MG63 (cell line): ENCODE measurements around the gene COPB1. TPM values are rescaled to one million over a fixed set of nuclear protein-coding genes. Genes with fewer than 3 reads are reported as not detected.

ENCODE experiments used
- DNase-seq: peaks from one replicate; pipeline ENCODE4 v3.0.0-alpha.2; 2020
- H3K27me3 ChIP-seq: fragments of 250-450 bp; sonication (Bioruptor Pico); 2 replicates; pipeline ENCODE4 v1.5.1; 2020; ENCODE audit warnings: mild to moderate bottlenecking, moderate library complexity
- H3K36me3 ChIP-seq: fragments of 250-450 bp; sonication (Bioruptor Pico); 2 replicates; pipeline ENCODE4 v1.5.1; 2020; ENCODE audit warnings: mild to moderate bottlenecking, moderate library complexity
- H3K4me3 ChIP-seq: fragments of 250-450 bp; sonication (Bioruptor Pico); 2 replicates; pipeline ENCODE4 v1.5.1; 2020; ENCODE audit warnings: mild to moderate bottlenecking, moderate library complexity
- H3K9me3 ChIP-seq: fragments of 250-450 bp; sonication (Bioruptor Pico); 2 replicates; pipeline ENCODE4 v1.5.1; 2020; ENCODE audit warnings: mild to moderate bottlenecking, moderate library complexity
- total RNA-seq: library from RNA; depleted of rRNA; stranded (reverse); fragments of >200 nt; shearing (Covaris generic); gene quantifications from 2 replicates; pipeline ENCODE4 v1.2.3, GENCODE V29; 2014; ENCODE audit warnings: low replicate concordance; rRNA removed

The COPB1 gene
- total RNA-seq, 1 experiment from 2014 or later, result 221 TPM

DNA sequence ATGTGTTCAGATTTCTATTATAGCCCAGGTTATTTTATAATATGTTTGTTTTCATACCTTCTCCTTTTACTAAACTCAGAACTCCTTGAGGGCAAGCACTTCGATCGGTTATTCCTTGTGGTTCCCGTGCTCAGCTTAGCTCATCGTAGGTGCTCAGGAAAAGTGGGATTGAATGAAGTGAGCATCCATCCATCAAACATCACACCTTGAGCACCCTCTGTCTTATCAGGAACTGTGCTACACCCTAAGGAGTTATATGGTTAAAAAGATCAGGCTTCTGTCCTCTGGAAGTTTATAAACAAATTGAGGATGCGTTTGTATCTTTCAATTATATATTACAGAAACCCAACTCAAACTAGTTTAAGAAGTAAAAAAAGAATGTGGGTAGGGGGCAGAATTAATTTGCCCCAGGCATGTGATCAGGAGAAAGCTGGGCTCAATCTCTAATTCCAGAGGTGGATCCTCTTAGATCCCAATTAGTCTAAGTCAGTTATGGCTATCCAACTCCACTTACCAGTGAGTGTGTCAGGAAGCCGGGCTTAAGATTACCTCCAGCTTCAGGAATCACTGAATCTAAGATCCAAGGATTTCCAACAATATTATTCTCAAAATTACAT is 80.7 kb downstream of the COPB1 start:
- H3K36me3 ChIP-seq, result no peaks in the 10 kb centered on the region
- DNase-seq, result no peak
- no peak overlapping the region for H3K4me3 ChIP-seq
- H3K9me3 ChIP-seq, result no peaks in the 10 kb centered on the region
- H3K27me3 ChIP-seq, result no peaks in the 10 kb centered on the region

DNA sequence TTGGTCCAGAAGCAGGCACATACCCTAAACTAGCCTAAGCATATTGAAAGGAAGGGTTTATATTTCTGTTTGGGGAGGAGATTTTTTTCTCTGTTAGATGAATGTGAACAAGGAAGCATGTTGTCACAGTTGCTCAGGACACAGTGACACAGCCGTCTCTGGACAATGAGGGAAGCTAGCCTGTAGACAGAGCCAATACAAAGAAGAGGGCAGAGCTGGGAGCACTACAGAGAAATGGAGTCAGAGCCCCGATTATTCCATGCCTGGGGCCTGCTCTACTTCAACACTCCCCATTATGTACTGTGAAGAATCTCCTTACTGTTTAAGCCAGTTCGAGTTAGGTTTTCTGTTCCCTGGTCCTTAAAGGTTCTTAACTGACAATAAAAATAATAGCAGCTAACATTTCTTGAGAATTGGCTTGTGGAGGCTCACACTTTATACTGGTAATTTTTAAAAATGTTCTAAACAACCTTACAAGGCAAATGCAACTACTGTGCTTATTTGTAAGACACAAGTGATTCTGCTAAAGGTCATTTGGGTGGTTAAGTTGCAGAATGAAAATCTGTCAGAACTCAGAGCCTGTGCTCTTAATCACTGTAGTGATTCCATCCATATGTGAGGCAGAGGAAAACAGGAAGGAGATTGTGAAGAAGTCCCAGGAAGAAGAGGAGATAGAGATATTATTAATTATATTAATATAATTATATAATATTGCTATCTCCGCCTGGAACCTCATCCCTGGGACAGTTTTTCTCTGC is 81.8 kb downstream of the COPB1 start:
- no peak overlapping the region for H3K4me3 ChIP-seq
- H3K36me3 ChIP-seq, result no peaks in the 10 kb centered on the region
- no peaks in the 10 kb centered on the region for H3K9me3 ChIP-seq
- DNase-seq, result no peak
- H3K27me3 ChIP-seq, result no peaks in the 10 kb centered on the region

DNA sequence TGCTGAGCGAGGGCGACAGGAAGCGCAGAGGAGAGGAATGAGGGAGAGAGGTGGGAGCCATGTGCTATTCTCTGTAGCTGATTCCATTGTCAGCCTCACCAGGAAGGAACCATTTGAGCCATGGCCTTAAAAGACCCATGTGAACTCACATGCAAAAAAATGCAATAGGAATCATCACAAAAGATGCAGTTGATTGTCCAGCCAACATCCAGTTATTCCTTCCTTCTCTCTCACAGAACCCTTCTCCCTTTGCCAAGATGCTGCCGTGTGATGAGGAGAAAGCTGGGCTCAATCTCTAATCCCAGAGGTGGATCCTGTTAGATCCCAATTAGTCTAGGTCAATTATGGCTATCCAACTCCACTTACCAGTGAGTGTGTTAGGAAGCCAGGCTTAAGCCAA is 82.4 kb downstream of the COPB1 start:
- Histone ChIP-seq H3K36me3 (no peaks in the 10 kb centered on the region), H3K4me3 (no peak overlapping the region), H3K27me3 (no peaks in the 10 kb centered on the region), H3K9me3 (no peaks in the 10 kb centered on the region)
- DNase-seq, result no peak

DNA sequence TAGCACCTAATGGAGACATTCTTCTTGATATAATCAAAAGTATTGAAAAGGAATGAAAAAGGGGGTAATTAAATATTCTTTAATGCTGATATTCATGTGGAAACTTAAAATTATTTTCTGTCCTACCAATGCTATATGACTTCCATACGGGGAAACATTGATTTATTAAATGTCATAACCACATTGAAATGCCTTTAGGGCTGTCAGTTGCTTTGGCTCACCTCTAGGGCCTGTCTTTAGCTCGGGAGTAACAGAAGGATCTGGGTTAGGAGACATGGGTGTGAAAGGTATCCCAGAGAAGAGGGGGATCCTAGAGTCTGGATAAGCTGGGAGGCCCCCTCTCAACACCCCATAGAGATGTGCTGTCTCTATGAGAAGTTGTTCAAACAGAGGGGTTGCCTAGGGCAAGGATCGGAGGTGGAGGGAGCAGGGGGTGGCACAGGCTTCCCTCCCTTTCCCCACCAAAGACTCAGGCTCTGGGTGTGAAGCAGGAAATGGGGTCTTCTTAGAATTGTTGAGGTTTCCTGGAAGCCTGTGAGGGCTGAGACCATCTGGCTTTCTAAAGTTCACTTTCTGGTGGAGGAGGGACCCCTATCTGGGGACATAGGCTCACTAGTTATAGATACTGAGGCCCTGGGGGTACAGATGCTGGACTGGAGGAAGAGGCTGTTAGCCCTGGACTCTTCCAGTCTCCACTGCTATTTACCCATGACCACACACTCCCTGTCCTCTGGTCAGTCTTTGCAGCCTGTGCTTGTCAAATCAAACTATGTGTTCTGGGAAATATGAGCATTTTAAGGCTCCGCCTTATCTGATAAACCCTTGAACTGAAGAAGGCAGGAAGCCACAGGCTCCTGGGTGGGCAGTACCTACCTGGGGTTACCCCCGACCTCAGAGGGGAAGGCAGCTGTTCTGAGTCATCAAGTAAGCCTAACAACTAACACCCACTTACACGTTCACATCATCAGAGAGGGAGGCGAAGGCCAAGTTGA is 84.8 kb downstream of the COPB1 start:
- no peaks in the 10 kb centered on the region for H3K9me3 ChIP-seq
- H3K36me3 ChIP-seq, result no peaks in the 10 kb centered on the region
- H3K4me3 ChIP-seq, result no peak overlapping the region
- H3K27me3 ChIP-seq, result no peaks in the 10 kb centered on the region
- peak; percentile 17 for DNase-seq

DNA sequence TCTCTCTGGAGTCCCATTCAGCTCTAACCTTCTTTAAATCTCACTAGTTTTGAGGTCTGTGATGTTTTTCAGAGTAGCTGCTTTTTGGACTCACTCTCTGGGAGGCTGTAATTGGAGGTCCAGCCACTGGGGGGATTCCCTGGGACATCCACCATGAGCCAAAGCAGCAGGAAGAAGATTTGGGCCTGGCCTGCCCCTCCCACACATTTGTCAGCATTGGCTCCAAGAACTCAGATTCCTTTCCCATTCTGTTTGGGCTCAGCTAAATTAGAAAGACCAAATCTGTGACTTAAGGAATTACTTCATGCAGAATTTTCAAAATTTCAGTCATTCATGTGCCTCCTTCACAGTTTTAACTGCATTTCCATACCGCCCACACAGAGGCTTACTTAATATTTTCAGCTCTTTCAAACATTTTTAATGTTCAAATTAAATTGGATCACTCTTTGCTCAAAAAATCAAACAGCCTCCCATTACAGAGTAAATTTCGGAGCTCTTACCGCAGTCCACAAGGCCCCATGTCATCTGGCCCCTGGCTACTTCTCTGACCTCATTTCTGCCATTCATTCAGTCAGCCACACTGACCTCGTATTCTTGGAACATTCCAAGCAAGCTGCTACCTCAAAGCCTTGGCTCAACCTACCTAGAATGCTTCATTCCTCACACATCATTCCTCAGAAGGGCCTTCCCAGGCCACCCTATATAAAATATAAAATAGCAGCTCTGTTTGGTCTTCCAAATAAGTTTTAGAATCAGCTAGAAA is 86.1 kb downstream of the COPB1 start:
- Histone ChIP-seq H3K4me3 (no peak overlapping the region), H3K36me3 (no peaks in the 10 kb centered on the region), H3K27me3 (no peaks in the 10 kb centered on the region), H3K9me3 (no peaks in the 10 kb centered on the region)
- DNase-seq, result peak; percentile 80

DNA sequence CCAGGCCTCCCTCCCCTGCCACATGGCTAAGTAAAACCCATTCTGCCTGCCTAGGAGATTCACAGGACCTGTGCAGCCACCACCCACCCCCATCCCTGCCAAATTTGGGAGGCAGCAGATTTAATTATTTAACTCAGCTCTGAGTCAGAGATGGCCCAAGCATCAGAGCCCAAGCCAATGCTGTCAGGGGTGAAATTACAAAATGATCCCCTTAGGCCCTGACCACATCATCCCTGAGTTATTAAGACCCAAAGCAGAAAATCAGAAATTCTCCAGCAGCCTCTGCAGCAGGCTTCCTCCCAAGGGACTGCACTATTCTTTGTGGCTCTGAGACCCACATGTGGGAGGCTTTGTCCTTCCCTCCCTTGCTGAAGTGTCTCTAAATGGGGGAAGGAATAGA is 87.8 kb downstream of the COPB1 start:
- no peaks in the 10 kb centered on the region for H3K36me3 ChIP-seq
- no peaks in the 10 kb centered on the region for H3K27me3 ChIP-seq
- no peaks in the 10 kb centered on the region for H3K9me3 ChIP-seq
- H3K4me3 ChIP-seq, result no peak overlapping the region
- DNase-seq, result peak; percentile 87

DNA sequence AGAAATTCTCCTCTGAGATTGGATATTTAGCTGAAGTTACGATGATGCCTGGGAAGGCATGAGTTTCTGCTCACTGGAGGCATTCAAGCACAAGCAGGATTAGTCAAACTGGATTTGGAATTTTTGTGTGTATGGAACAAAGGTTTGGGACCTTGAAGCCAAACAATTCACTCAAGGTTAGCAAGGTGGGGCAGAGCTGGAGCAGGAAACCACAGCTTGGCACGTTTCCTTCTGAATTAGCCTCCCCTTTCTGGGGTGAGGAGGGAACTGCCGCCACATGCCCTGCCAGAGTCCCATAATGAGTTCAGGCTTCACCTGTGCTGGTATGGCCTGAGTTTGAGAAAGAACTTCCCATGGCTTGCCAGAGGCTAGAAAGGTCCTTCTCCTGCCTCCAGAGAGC is 89.7 kb downstream of the COPB1 start:
- no peaks in the 10 kb centered on the region for H3K27me3 ChIP-seq
- H3K36me3 ChIP-seq, result no peaks in the 10 kb centered on the region
- no peak for DNase-seq
- no peaks in the 10 kb centered on the region for H3K9me3 ChIP-seq
- no peak overlapping the region for H3K4me3 ChIP-seq

DNA sequence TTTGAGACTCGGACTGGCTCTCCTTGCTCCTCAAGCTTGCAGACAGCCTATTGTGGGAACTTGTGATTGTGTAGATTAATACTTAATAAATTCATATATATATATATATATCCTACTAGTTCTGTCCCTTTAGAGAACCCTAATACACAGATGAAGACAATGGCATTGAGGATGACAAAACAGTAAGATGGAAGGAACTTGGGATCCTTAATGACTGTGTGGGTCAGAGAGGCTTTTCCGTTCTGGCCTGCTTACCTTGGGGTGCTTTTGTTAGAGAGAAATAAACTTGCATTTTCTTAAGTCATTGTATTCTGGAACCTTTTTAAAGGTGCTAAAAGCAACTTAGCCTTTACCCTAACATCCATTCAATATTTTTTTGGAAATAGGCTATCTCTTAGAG is 91.0 kb downstream of the COPB1 start:
- Histone ChIP-seq H3K36me3 (no peaks in the 10 kb centered on the region), H3K9me3 (no peaks in the 10 kb centered on the region), H3K4me3 (no peak overlapping the region), H3K27me3 (no peaks in the 10 kb centered on the region)
- no peak for DNase-seq

Other genes with a start within 250 kb of the COPB1 start
- gene RRAS2, start 140.6 kb downstream of the COPB1 start, total RNA-seq, result 169 and 218 TPM in 2 replicates
- 271 and 295 TPM in 2 replicates for gene PSMA1, start 20.6 kb upstream of the COPB1 start, total RNA-seq
- gene PDE3B, start 144.0 kb upstream of the COPB1 start, total RNA-seq, result not detected in 2 replicates